Muscle of leg (tissue), 11 donors: ENCODE measurements around the gene PSMD13. TPM values are rescaled to one million over a fixed set of nuclear protein-coding genes. Genes with fewer than 3 reads are reported as not detected.
"Not testable (repeated sequence)": the region's sequence is repeated elsewhere in the genome, so short reads cannot be mapped to it uniquely, and the experiment has no call there.

Experiments used
- DNase-seq: peaks from one replicate; pipeline ENCODE4 v3.0.0; 2013
- H3K27ac ChIP-seq: one replicate; pipeline ENCODE4 v1.5.1; 2013; ENCODE audit warnings: mild to moderate bottlenecking, low read length, control low read depth
- H3K27me3 ChIP-seq: one replicate; pipeline ENCODE4 v1.6.1; 2013; ENCODE audit warnings: low read length; ENCODE audit not compliant: control insufficient read depth, insufficient read depth
- H3K36me3 ChIP-seq: one replicate; pipeline ENCODE4 v1.6.1; 2013; ENCODE audit warnings: low read length; ENCODE audit not compliant: control insufficient read depth, insufficient read depth
- H3K4me1 ChIP-seq: one replicate; pipeline ENCODE4 v1.6.1; 2013; ENCODE audit warnings: low read length; ENCODE audit not compliant: control insufficient read depth, insufficient read depth
- H3K4me3 ChIP-seq: one replicate; pipeline ENCODE4 v1.5.1; 2013; ENCODE audit warnings: low read length, control low read depth
- H3K9me3 ChIP-seq: replicated peaks from 2 replicates; pipeline ENCODE4 v1.6.1; 2013; ENCODE audit warnings: low read depth, low read length; ENCODE audit not compliant: control insufficient read depth
- WGBS: methylation state at CpG from one replicate; pipeline ENCODE4 v1.1.5; 2013; ENCODE audit warnings: missing lambda C conversion rate; ENCODE audit not compliant: insufficient coverage; 5-methylcytosine and 5-hydroxymethylcytosine counted together
- polyA plus RNA-seq, 8 donors: library from polyadenylated mRNA; unstranded; fragments of 120-200 nt; gene quantifications; one replicate each; pipeline versions ENCODE4 v1.2.1 to v1.2.3, GENCODE V29; 2013; ENCODE audit warnings: inconsistent platforms in 1 of 8, low replicate concordance in 1 of 8; ENCODE audit not compliant: insufficient read length in 8 of 8, insufficient read depth in 1 of 8
- total RNA-seq: library from RNA; stranded (reverse); fragments of 120-200 nt; gene quantifications from one replicate; pipeline ENCODE4 v1.2.4, GENCODE V29; 2013

Gene PSMD13
- total and polyA plus RNA-seq, 9 donors, result 82.6 to 115 (median 106) TPM

- H3K36me3 ChIP-seq, H3K27ac ChIP-seq, H3K4me3 ChIP-seq, H3K9me3 ChIP-seq: not testable (repeated sequence)
- WGBS, result 83% methylated on average over 25 of the region's 27 CpGs
- Histone ChIP-seq H3K4me1 (peaks cover 20% of the 10 kb centered on the region), H3K27me3 (peaks cover 50% of the 10 kb centered on the region)
- DNase-seq, result peak; percentile 3
These were observed 50.4 kb downstream of the PSMD13 start for GRCh38 chr11:286977-287820.

- WGBS, result 19% methylated on average over 41 of the region's 41 CpGs
- peak; percentile 2 for DNase-seq
- H3K9me3 ChIP-seq, result no peaks in the 10 kb centered on the region
These were observed 51.2 kb downstream of the PSMD13 start for GRCh38 chr11:287821-288477.

GRCh38 chr11:288478-289397 lies 52.0 kb downstream of the PSMD13 start, which contains the start of gene PGGHG:
Gene PGGHG (plus strand): TSS chr11:289126. CDS start chr11:289817, 691 bp downstream.
- under 1% methylated on average over 88 of the region's 112 CpGs for WGBS
- Histone ChIP-seq H3K27ac (no peak within 1 kb of the TSS), H3K4me1 (peaks cover 20% of the 10 kb centered on the region), H3K4me3 (peak within 1 kb of the TSS; percentile 53), H3K36me3 (peaks cover 2% of the 10 kb centered on the region), H3K27me3 (peaks cover 38% of the 10 kb centered on the region), H3K9me3 (no peaks in the 10 kb centered on the region)
- peak; percentile 69 for DNase-seq

More at GRCh38 chr11:287821-288477, 51.2 kb downstream of the PSMD13 start:
- peak overlapping the region; percentile 53 for H3K4me3 ChIP-seq
- H3K27ac ChIP-seq, result no peak overlapping the region
- no peaks in the 10 kb centered on the region for H3K36me3 ChIP-seq
- peaks cover 43% of the 10 kb centered on the region for H3K27me3 ChIP-seq
- H3K4me1 ChIP-seq, result peaks cover 20% of the 10 kb centered on the region

- H3K36me3 ChIP-seq, result peaks cover 4% of the 10 kb centered on the region
- peaks cover 20% of the 10 kb centered on the region for H3K4me1 ChIP-seq
- no peak overlapping the region for H3K27ac ChIP-seq
- no peak for DNase-seq
- peak overlapping the region; percentile 25 for H3K4me3 ChIP-seq
- no peaks in the 10 kb centered on the region for H3K9me3 ChIP-seq
- 22% methylated on average over 8 of the region's 14 CpGs for WGBS
- H3K27me3 ChIP-seq, result peaks cover 34% of the 10 kb centered on the region
These were observed 52.6 kb downstream of the PSMD13 start for GRCh38 chr11:289398-289711.

DNA sequence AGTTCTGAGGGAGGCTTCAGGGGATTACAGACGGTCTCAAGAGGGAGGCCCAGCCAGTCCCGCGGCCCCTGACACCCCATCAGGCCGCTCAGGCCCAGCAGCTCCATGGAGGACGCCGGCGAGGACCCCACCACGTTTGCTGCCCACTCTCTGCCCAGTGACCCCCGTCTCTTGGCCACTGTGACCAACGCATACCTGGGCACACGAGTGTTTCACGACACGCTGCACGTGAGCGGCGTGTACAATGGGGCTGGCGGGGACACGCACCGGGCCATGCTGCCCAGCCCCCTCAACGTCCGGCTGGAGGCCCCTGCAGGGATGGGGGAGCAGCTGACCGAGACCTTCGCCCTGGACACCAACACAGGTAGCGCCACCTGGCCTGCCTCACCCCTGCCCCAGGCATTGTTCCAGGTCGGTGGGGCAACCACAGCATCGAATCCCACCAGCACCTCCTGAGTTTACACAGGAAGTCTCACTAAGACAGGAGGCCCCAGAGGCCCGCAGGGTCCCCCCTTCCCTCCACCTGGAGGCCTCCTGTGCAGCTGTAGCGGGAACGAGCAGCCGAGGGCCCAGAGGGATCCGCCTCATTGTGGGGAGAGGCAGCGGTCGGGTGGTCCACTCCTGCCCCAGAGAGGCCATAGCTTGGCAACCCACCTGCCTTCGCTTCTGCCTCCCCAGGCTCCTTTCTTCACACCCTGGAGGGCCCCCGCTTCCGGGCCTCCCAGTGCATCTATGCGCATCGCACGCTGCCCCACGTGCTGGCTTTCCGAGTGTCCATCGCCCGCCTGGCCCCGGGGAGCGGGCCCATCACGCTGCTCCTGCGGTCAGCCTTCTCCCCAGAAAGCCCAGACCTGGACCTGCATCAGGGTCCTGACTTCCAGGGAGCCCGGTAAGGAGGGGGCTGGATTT lies 53.2 kb downstream of the PSMD13 start:
- peaks cover 6% of the 10 kb centered on the region for H3K36me3 ChIP-seq
- peak overlapping the region; percentile 25 for H3K4me3 ChIP-seq
- peaks cover 20% of the 10 kb centered on the region for H3K4me1 ChIP-seq
- no peak overlapping the region for H3K27ac ChIP-seq
- H3K9me3 ChIP-seq, result no peaks in the 10 kb centered on the region
- no peak for DNase-seq
- WGBS, result 70% methylated on average over 45 of the region's 48 CpGs
- peaks cover 31% of the 10 kb centered on the region for H3K27me3 ChIP-seq

DNA sequence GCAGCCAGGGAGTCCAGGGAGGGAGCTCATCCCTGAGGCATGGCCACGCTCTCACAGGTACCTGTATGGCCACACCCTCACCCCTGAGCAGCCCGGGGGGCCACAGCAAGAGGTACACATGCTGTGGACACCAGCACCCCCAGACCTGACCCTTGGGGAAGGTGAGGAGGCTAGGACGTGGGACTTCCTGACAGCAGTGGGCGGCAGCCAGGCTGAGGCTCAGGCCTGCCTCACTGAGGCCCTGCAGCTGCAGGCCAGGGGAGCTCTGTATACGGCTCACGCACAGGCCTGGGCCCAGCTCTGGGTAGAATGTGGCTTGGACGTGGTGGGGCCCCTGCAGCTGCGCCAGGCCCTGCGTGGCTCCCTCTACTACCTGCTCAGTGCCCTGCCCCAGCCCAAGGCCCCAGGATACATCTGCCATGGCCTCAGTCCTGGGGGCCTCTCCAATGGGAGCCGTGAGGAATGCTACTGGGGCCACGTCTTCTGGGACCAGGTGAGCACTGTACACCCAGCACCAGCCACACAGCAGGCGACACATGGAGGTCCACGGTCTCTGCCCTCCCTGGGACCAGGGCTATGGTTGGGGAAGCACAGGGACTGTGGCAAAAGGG lies 54.0 kb downstream of the PSMD13 start:
- H3K4me1 ChIP-seq, result peaks cover 20% of the 10 kb centered on the region
- H3K27me3 ChIP-seq, result peaks cover 26% of the 10 kb centered on the region
- no peaks in the 10 kb centered on the region for H3K9me3 ChIP-seq
- H3K36me3 ChIP-seq, result peaks cover 6% of the 10 kb centered on the region
- no peak for DNase-seq
- H3K4me3 ChIP-seq, result no peak overlapping the region
- no peak overlapping the region for H3K27ac ChIP-seq
- WGBS, result 68% methylated on average over 11 of the region's 13 CpGs

GRCh38 chr11:291281-292210 lies 54.8 kb downstream of the PSMD13 start:
- H3K27ac ChIP-seq, result no peak overlapping the region
- WGBS, result 75% methylated on average over 41 of the region's 44 CpGs
- no peaks in the 10 kb centered on the region for H3K9me3 ChIP-seq
- H3K36me3 ChIP-seq, result peaks cover 6% of the 10 kb centered on the region
- peaks cover 17% of the 10 kb centered on the region for H3K27me3 ChIP-seq
- DNase-seq, result no peak
- no peak overlapping the region for H3K4me3 ChIP-seq
- H3K4me1 ChIP-seq, result peaks cover 20% of the 10 kb centered on the region

GRCh38 chr11:292211-293121 lies 55.7 kb downstream of the PSMD13 start:
- Histone ChIP-seq H3K9me3 (no peaks in the 10 kb centered on the region), H3K36me3 (peaks cover 6% of the 10 kb centered on the region), H3K4me1 (peaks cover 20% of the 10 kb centered on the region), H3K4me3 (no peak overlapping the region), H3K27me3 (peaks cover 11% of the 10 kb centered on the region), H3K27ac (no peak overlapping the region)
- 91% methylated on average over 18 of the region's 29 CpGs for WGBS
- DNase-seq, result no peak
